HPDE6-E6E7 (cell line): ENCODE results near the gene DOLPP1.
A peak's percentile ranks its signal among the peaks of the same experiment; 100 is the strongest.
"Not testable (repeated sequence)": the region's sequence is repeated elsewhere in the genome, so short reads cannot be mapped to it uniquely, and the experiment has no call there.

ENCODE experiments used
- DNase-seq: peaks from one replicate; pipeline ENCODE4 v3.0.0; 2011; ENCODE audit warnings: missing footprints; ENCODE audit errors: extremely low spot score

The DOLPP1 gene

GRCh38 chr9:129111528-129112151, 30.7 kb downstream of the DOLPP1 start:
- DNase-seq, result peak; percentile 38

DNA sequence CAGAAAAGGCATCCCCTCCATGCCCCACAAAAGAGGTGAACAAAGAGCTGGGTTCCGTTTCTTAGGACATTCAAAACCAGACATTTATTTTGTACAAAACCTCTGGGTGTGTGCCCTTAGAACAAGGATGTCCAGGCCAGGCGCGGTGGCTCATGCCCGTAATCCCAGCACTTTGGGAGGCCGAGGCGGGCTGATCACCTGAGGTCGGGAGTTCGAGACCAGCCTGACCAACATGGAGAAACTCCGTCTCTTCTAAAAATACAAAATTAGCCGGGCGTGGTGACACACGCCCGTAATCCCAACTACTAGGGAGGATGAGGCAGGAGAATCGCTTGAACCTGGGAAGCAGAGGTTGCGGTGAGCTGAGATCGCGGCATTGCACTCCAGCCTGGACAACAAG, 31.6 kb downstream of the DOLPP1 start:
- not testable (repeated sequence) for DNase-seq

DNA sequence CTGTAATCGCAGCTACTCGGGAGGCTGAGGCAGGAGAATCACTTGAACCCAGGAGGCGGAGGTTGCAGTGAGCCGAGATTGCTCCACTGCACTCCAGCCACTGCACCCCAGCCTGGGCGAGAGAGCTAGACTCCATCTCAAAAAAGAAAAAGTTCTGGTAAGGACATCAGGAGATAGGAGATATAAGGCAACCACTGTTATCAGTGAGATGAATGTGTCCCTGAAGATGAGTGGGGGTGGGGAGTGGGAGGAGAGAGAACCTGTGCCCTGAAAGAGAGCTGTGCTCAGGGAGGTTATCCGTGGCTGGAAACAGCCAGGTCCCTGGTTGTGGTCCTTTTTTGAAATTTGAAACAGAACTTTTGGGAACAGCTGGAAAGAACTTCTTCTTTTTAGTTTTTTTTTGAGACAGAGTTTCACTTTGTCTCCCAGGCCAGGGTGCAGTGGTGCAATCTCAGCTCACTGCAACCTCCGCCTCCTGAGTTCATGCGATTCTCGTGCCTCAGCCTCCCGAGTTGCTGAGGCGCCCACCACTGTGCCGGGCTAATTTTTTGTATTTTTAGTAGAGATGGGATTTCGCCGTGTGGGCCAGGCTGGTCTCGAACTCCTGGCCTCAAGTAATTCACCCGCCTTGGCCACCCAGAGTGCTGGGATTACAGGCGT, 32.9 kb downstream of the DOLPP1 start:
- no peak for DNase-seq

- no peak for DNase-seq
Observed at GRCh38 chr9:129118799-129119198, 37.9 kb downstream of the DOLPP1 start.

GRCh38 chr9:129121483-129121882, 40.6 kb downstream of the DOLPP1 start:
- DNase-seq, result no peak

- DNase-seq, result no peak
Observed at GRCh38 chr9:129122133-129122532, 41.2 kb downstream of the DOLPP1 start.

DNA sequence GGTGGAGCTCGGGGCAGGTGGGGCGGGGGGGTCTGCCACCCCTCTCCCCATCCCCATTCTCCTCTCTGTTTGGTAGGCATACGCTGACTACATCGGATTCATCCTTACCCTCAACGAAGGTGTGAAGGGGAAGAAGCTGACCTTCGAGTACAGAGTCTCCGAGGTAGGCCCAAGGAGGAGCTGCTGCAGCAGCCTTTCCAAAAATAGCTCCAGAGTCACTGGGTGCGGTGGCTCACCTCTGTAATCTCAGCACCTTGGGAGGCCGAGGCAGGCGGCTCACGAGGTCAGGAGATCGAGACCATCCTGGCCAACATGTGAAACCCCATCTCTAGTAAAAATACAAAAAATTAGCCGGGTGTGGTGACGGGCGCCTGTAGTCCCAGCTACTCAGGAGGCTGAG, 42.1 kb downstream of the DOLPP1 start:
- not testable (repeated sequence) for DNase-seq

GRCh38 chr9:129124506-129125069, 43.7 kb downstream of the DOLPP1 start:
- DNase-seq, result no peak

- peak; percentile 75 for DNase-seq
Observed at GRCh38 chr9:129125478-129125877, 44.6 kb downstream of the DOLPP1 start.

- no peak for DNase-seq
Observed at GRCh38 chr9:129126749-129127618, 46.1 kb downstream of the DOLPP1 start.

- DNase-seq, result no peak
Observed at GRCh38 chr9:129128689-129129088, 47.8 kb downstream of the DOLPP1 start.

GRCh38 chr9:129130271-129130670, 49.4 kb downstream of the DOLPP1 start:
- not testable (repeated sequence) for DNase-seq

DNA sequence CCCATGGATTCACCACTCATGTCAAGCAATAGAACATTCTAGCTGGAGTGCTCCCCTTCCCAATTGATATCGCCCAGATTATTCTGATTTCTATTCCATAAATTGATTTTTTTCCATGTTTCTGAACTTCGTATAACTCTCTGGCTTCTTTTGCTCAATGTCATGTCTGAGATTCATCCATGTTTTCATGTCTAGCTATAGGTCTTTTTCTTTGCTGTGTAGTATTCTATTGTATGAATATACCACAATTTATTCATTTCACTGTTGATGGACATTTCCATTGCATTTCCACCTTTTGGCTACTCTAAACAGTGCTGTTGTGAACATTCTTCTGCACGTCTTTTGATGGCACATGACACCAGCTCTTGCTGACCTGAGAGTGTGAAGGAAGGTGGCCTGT, 49.9 kb downstream of the DOLPP1 start:
- DNase-seq, result no peak

DNA sequence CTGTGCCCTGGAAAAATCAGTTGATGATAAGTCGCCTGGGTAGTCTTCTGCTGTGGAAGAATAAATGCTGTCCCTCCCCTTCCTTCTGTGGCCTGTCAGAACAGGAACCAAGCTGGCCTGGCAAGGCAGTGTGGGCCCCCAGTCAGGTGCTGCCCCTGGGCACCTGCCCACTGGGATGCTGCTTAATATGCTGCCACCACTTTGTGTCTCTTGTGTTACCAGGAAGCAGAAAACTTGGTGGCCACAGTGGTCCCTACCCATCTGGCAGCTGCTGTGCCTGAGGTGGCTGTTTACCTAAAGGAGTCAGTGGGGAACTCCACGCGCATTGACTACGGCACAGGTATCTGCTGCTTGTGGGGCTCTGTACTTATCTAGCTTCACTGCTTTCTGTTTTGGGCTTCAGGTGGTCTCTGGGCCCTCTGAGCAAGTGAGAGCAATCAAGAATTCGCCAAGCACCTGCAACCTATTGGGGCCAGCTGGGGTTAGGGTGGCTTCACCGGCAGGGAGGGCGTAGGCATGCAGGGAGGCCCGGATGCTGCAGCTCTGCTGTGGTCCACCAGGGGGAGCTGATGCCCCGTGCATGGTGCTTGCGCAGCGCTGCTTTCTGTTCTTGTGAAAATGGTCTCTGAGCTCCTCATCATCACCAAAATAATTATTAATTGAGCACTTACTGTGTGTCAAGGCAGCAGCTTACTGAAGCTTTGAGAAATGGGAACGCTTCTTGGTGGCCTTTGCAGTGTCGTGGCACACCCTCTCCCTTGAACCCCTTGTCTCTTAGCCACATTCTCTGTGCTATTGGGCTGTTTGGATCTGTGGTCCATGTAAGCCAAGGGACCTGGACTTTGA, 50.6 kb downstream of the DOLPP1 start:
- peak; percentile 65 for DNase-seq

DNA sequence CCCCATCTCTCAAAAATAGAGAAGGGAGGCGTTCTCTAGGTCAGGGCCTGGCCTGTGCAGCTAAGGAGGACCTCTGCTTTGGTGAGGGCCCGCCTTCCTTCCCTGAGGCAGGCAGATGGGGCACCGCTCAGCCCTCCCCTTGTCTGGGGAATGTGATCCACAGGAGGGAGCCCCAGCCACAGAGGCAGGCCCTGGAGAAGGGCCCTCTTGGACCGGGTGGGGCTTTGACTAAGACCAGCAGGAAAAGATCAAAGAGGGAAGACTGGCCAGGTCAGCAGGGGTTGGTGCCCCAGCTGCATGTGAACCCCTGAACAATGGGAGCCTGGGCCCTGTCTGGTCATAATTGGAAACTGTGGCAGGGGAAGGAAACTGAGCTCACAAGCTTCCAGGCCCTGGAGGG, 52.2 kb downstream of the DOLPP1 start:
- no peak for DNase-seq

GRCh38 chr9:129135476-129135875, 54.6 kb downstream of the DOLPP1 start:
- no peak for DNase-seq

- no peak for DNase-seq
Observed at GRCh38 chr9:129136446-129137035, 55.6 kb downstream of the DOLPP1 start.

- DNase-seq, result no peak
Observed at GRCh38 chr9:129137292-129138143, 56.6 kb downstream of the DOLPP1 start.

GRCh38 chr9:129138144-129138462, 57.2 kb downstream of the DOLPP1 start:
- DNase-seq, result no peak
